GM12878 (cell line): ENCODE results near the gene LRRC15.

Source experiments
- EP300 ChIP-seq, 2 experiments: fragments of 150-350 bp in 1 of 2; IDR thresholded peaks; 2 replicates each; pipeline ENCODE4 v1.6.1; 2011 to 2012; ENCODE audit warnings: low read depth in 2 of 2, low read length in 2 of 2, borderline replicate concordance in 1 of 2, improper control_type of control experiment in 1 of 2, inconsistent platforms in 1 of 2; ENCODE audit not compliant: control insufficient read depth in 1 of 2
- POLR2A ChIP-seq: IDR thresholded peaks from 2 replicates; pipeline ENCODE4 v1.6.1; 2011; ENCODE audit warnings: low read depth, mild to moderate bottlenecking, low read length
- RBBP5 ChIP-seq: fragments of 200-600 bp; sonication (generic); conservative IDR thresholded peaks from 2 replicates; pipeline ENCODE4 v1.6.1; 2016
- RELA ChIP-seq: fragments of 450-650 bp; IDR thresholded peaks from 2 replicates; pipeline ENCODE4 v1.8.0; 2014; ENCODE audit warnings: borderline replicate concordance; ENCODE audit not compliant: partially characterized antibody
- TCF12 ChIP-seq: IDR thresholded peaks from 2 replicates; pipeline ENCODE4 v1.6.1; 2011; ENCODE audit warnings: low read depth, mild to moderate bottlenecking, low read length
- TF ChIP-seq, protein P1 (sequence below): IDR thresholded peaks from 2 replicates; pipeline ENCODE4 v1.6.1; 2012; ENCODE audit warnings: mild to moderate bottlenecking, low read depth, low read length

DNA sequence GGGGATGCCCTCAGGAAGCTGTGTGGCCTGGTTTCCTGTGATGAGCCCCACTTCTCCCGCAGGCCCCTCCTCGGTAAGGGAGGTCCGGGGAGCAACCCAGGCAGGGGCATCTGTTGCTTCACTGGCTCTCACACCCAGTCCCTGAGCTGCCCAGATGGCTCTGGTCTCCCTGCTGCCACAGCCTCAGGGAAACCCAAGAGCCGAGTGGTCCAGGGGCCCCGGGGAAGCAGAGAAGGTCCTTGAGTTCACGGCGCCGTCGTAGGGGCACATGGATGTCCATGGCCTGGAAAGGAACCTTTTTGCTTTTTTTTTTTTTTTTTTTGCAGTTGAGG is 13.3 kb upstream of the LRRC15 start:
- TF ChIP-seq EP300 (IDR thresholded peaks at IDR 0.05; ENCODE audit: borderline replicate concordance in 1 of 2, control insufficient read depth in 1 of 2, low read depth in 2 of 2, low read length in 2 of 2) (no peak), TCF12 (no peak), POLR2A (no peak), RBBP5 (no peak), RELA (no peak)
- TF ChIP-seq, protein P1, sequence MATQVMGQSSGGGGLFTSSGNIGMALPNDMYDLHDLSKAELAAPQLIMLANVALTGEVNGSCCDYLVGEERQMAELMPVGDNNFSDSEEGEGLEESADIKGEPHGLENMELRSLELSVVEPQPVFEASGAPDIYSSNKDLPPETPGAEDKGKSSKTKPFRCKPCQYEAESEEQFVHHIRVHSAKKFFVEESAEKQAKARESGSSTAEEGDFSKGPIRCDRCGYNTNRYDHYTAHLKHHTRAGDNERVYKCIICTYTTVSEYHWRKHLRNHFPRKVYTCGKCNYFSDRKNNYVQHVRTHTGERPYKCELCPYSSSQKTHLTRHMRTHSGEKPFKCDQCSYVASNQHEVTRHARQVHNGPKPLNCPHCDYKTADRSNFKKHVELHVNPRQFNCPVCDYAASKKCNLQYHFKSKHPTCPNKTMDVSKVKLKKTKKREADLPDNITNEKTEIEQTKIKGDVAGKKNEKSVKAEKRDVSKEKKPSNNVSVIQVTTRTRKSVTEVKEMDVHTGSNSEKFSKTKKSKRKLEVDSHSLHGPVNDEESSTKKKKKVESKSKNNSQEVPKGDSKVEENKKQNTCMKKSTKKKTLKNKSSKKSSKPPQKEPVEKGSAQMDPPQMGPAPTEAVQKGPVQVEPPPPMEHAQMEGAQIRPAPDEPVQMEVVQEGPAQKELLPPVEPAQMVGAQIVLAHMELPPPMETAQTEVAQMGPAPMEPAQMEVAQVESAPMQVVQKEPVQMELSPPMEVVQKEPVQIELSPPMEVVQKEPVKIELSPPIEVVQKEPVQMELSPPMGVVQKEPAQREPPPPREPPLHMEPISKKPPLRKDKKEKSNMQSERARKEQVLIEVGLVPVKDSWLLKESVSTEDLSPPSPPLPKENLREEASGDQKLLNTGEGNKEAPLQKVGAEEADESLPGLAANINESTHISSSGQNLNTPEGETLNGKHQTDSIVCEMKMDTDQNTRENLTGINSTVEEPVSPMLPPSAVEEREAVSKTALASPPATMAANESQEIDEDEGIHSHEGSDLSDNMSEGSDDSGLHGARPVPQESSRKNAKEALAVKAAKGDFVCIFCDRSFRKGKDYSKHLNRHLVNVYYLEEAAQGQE = no peak
